ENCODE data around the gene CCDC88C.
"Not testable (repeated sequence)": the region's sequence is repeated elsewhere in the genome, so short reads cannot be mapped to it uniquely, and the experiment has no call there.

DNA sequence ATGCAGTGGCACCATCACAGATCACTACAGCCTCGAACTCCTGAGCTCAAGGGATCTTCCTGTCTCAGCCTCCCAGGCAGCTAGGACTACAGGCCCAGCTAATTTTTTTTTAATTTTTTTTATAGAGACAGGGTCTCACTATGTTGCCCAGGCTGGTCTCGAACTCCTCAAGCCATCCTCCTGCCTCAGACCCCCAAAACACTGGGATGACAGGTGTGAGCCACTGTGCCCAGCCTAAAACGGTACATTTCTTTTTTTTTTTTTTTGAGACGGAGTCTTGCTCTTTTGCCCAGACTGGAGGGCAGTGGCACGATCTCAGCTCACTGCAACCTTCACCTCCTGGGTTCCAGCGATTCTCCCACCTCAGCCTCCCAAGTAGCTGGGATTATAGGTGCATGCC, 8.4 kb downstream of the CCDC88C start:
- not testable (repeated sequence) for TF ChIP-seq POLR2A (IDR thresholded peaks at IDR 0.05); CTCF (IDR thresholded peaks at IDR 0.05 in 4 of 5, conservative IDR thresholded peaks at IDR 0.05 in 1 of 5)
